Measurements from ENCODE around the gene ARMCX2.
"Not testable (repeated sequence)": the region's sequence is repeated elsewhere in the genome, so short reads cannot be mapped to it uniquely, and the experiment has no call there.

Gene ARMCX2

GRCh38 chrX:101657495-101657894 is 2.2 kb downstream of the ARMCX2 start:
- TF ChIP-seq CTCF (conservative IDR thresholded peaks at IDR 0.05; ENCODE audit: low read depth, low read length): no peak
- no peak overlapping the region for H3K4me2 ChIP-seq
- no peaks in the 10 kb centered on the region for H4K20me1 ChIP-seq (ENCODE audit: insufficient read depth)
- H3K4me3 ChIP-seq (IDR thresholded peaks at IDR 0.05; ENCODE audit: insufficient read depth, low read depth, low read length): no peak overlapping the region
- H3K4me1 ChIP-seq (ENCODE audit: low read depth, poor library complexity, severe bottlenecking): peaks cover 4% of the 10 kb centered on the region
- no peaks in the 10 kb centered on the region for H3K27me3 ChIP-seq (ENCODE audit: insufficient read depth, low read depth)
- no peak overlapping the region for H3K9ac ChIP-seq
- no peaks in the 10 kb centered on the region for H3K79me2 ChIP-seq (ENCODE audit: insufficient read depth, low read depth)
- no peak overlapping the region for H3K27ac ChIP-seq
- H3K36me3 ChIP-seq (ENCODE audit: insufficient read depth): no peaks in the 10 kb centered on the region
- H2AFZ ChIP-seq (ENCODE audit: low read depth): no peak overlapping the region

GRCh38 chrX:101656817-101657216 is 2.8 kb downstream of the ARMCX2 start:
- no peaks in the 10 kb centered on the region for H4K20me1 ChIP-seq (ENCODE audit: insufficient read depth)
- no peaks in the 10 kb centered on the region for H3K79me2 ChIP-seq (ENCODE audit: insufficient read depth, low read depth)
- H3K36me3 ChIP-seq (ENCODE audit: insufficient read depth): no peaks in the 10 kb centered on the region
- no peak overlapping the region for H3K4me3 ChIP-seq (IDR thresholded peaks at IDR 0.05; ENCODE audit: insufficient read depth, low read depth, low read length)
- H3K9ac ChIP-seq: no peak overlapping the region
- TF ChIP-seq CTCF (conservative IDR thresholded peaks at IDR 0.05; ENCODE audit: low read depth, low read length): no peak
- no peak overlapping the region for H2AFZ ChIP-seq (ENCODE audit: low read depth)
- no peaks in the 10 kb centered on the region for H3K27me3 ChIP-seq (ENCODE audit: insufficient read depth, low read depth)
- peaks cover 4% of the 10 kb centered on the region for H3K4me1 ChIP-seq (ENCODE audit: low read depth, poor library complexity, severe bottlenecking)
- no peak overlapping the region for H3K4me2 ChIP-seq
- H3K27ac ChIP-seq: no peak overlapping the region

- Histone ChIP-seq H3K27me3 (ENCODE audit: insufficient read depth, low read depth) (no peaks in the 10 kb centered on the region), H2AFZ (ENCODE audit: low read depth) (no peak overlapping the region), H3K79me2 (ENCODE audit: insufficient read depth, low read depth) (no peaks in the 10 kb centered on the region), H3K36me3 (ENCODE audit: insufficient read depth) (no peaks in the 10 kb centered on the region), H3K4me2 (no peak overlapping the region), H4K20me1 (ENCODE audit: insufficient read depth) (no peaks in the 10 kb centered on the region), H3K4me3 (IDR thresholded peaks at IDR 0.05; ENCODE audit: insufficient read depth, low read depth, low read length) (no peak overlapping the region), H3K4me1 (ENCODE audit: low read depth, poor library complexity, severe bottlenecking) (peaks cover 4% of the 10 kb centered on the region), H3K27ac (no peak overlapping the region), H3K9ac (no peak overlapping the region)
- TF ChIP-seq CTCF (conservative IDR thresholded peaks at IDR 0.05; ENCODE audit: low read depth, low read length): no peak
Observed at GRCh38 chrX:101655534-101655933, 4.1 kb downstream of the ARMCX2 start.

GRCh38 chrX:101647716-101648115 is 11.9 kb downstream of the ARMCX2 start:
- H3K79me2 ChIP-seq (ENCODE audit: insufficient read depth, low read depth); H2AFZ ChIP-seq (ENCODE audit: low read depth); H3K4me2 ChIP-seq; H3K27me3 ChIP-seq (ENCODE audit: insufficient read depth, low read depth); H3K9ac ChIP-seq; H3K4me1 ChIP-seq (ENCODE audit: low read depth, poor library complexity, severe bottlenecking); H3K4me3 ChIP-seq (IDR thresholded peaks at IDR 0.05; ENCODE audit: insufficient read depth, low read depth, low read length); H4K20me1 ChIP-seq (ENCODE audit: insufficient read depth); H3K27ac ChIP-seq; H3K36me3 ChIP-seq (ENCODE audit: insufficient read depth): not testable (repeated sequence)

DNA sequence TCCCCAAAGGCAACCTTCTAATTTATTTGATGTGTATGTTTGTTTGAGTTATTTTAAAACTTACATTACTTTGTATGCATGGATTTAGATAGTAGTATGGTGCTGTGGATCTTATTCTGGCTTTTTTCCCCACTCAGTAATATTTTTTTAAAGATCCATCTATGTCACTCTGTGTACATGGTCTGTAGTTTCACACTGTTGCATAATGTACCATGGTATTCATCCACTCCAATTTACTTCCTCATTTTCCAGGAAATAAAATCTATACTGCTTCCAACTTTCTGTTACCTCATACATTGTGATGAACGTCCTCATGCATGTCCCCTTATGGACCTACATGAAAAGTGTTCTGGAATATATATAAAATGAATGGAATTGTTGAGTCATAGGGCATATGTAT is 17.6 kb downstream of the ARMCX2 start:
- no peak for TF ChIP-seq CTCF (conservative IDR thresholded peaks at IDR 0.05; ENCODE audit: low read depth, low read length)

More for the DNA sequence above, 17.6 kb downstream of the ARMCX2 start:
- Histone ChIP-seq H3K4me3 (IDR thresholded peaks at IDR 0.05; ENCODE audit: insufficient read depth, low read depth, low read length) (no peak overlapping the region), H2AFZ (ENCODE audit: low read depth) (no peak overlapping the region), H3K79me2 (ENCODE audit: insufficient read depth, low read depth) (no peaks in the 10 kb centered on the region), H4K20me1 (ENCODE audit: insufficient read depth) (no peaks in the 10 kb centered on the region), H3K4me1 (ENCODE audit: low read depth, poor library complexity, severe bottlenecking) (no peaks in the 10 kb centered on the region), H3K27ac (no peak overlapping the region), H3K36me3 (ENCODE audit: insufficient read depth) (no peaks in the 10 kb centered on the region), H3K9ac (no peak overlapping the region), H3K27me3 (ENCODE audit: insufficient read depth, low read depth) (no peaks in the 10 kb centered on the region), H3K4me2 (no peak overlapping the region)

Data from KMS-11 (cell line).